Neutrophil (primary cell): ENCODE results near the gene SLC25A21.
"Not testable (repeated sequence)": the region's sequence is repeated elsewhere in the genome, so short reads cannot be mapped to it uniquely, and the experiment has no call there.

Experiments used
- H3K27ac ChIP-seq: fragments of 200-600 bp; sonication (generic); 2 replicates; pipeline ENCODE4 v1.5.1; 2016; ENCODE audit warnings: mild to moderate bottlenecking, moderate library complexity
- H3K27me3 ChIP-seq: fragments of 200-600 bp; sonication (generic); 2 replicates; pipeline ENCODE4 v1.6.0; 2016; ENCODE audit warnings: mild to moderate bottlenecking
- H3K36me3 ChIP-seq: fragments of 200-600 bp; sonication (generic); 2 replicates; pipeline ENCODE4 v1.5.1; 2017
- H3K4me1 ChIP-seq, 2 experiments: fragments of 200-600 bp in 1 of 2; sonication (generic) in 1 of 2; 1 replicate in 1 of 2; 2 replicates in 1 of 2; pipeline versions ENCODE4 v1.5.1 to v1.6.1; 2013 to 2016; ENCODE audit warnings: low read depth in 1 of 2, low read length in 1 of 2, mild to moderate bottlenecking in 1 of 2, moderate library complexity in 1 of 2; ENCODE audit not compliant: control insufficient read depth in 1 of 2, insufficient read depth in 1 of 2
- H3K4me3 ChIP-seq, 2 experiments: fragments of 200-600 bp in 1 of 2; sonication (generic) in 1 of 2; 1 replicate in 1 of 2; 2 replicates in 1 of 2; pipeline ENCODE4 v1.5.1; 2013 to 2016; ENCODE audit warnings: low read depth in 1 of 2, low read length in 1 of 2, mild to moderate bottlenecking in 1 of 2, moderate library complexity in 1 of 2
- H3K9me3 ChIP-seq: fragments of 200-600 bp; sonication (generic); 2 replicates; pipeline ENCODE4 v1.5.1; 2016
- TF ChIP-seq, protein P1 (sequence below): fragments of 200-600 bp; sonication (generic); IDR thresholded peaks from 2 replicates; pipeline ENCODE4 v1.5.1; 2016; ENCODE audit warnings: antibody characterized with exemption

Gene SLC25A21

GRCh38 chr14:37081218-37081617 lies 91.2 kb downstream of the SLC25A21 start:
- no peak overlapping the region for H3K27ac ChIP-seq

GRCh38 chr14:37078131-37078530 lies 94.3 kb downstream of the SLC25A21 start:
- TF ChIP-seq, protein P1, sequence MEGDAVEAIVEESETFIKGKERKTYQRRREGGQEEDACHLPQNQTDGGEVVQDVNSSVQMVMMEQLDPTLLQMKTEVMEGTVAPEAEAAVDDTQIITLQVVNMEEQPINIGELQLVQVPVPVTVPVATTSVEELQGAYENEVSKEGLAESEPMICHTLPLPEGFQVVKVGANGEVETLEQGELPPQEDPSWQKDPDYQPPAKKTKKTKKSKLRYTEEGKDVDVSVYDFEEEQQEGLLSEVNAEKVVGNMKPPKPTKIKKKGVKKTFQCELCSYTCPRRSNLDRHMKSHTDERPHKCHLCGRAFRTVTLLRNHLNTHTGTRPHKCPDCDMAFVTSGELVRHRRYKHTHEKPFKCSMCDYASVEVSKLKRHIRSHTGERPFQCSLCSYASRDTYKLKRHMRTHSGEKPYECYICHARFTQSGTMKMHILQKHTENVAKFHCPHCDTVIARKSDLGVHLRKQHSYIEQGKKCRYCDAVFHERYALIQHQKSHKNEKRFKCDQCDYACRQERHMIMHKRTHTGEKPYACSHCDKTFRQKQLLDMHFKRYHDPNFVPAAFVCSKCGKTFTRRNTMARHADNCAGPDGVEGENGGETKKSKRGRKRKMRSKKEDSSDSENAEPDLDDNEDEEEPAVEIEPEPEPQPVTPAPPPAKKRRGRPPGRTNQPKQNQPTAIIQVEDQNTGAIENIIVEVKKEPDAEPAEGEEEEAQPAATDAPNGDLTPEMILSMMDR, result no peak
- H3K36me3 ChIP-seq, result no peaks in the 10 kb centered on the region
- no peaks in the 10 kb centered on the region for H3K9me3 ChIP-seq
- H3K27ac ChIP-seq, result no peak overlapping the region
- no peaks in the 10 kb centered on the region for H3K27me3 ChIP-seq
- H3K4me3 ChIP-seq, result no peak overlapping the region
- H3K4me1 ChIP-seq, result no peaks in the 10 kb centered on the region

More at GRCh38 chr14:37081218-37081617, 91.2 kb downstream of the SLC25A21 start:
- no peaks in the 10 kb centered on the region for H3K36me3 ChIP-seq
- no peaks in the 10 kb centered on the region for H3K9me3 ChIP-seq
- no peaks in the 10 kb centered on the region for H3K27me3 ChIP-seq
- no peak overlapping the region for H3K4me3 ChIP-seq
- no peaks in the 10 kb centered on the region for H3K4me1 ChIP-seq
- TF ChIP-seq, protein P1, result no peak

DNA sequence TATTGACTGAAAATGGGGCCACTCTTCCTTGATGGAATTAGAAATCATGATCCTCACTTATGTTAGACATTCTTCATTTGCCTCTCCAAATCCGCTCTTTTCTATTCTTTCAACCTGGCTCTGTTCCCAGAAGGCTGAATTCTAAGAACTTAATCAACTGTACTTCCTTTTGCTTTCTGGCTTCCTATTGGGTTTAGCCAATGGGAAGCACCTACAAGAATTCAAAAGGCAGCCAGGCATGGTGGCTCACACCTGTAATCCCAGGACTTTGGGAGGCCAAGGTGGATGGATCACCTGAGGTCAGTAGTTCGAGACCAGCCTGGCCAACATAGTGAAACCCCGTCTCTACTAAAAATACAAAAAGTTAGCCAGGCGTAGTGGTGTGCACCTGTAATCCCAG lies 98.1 kb downstream of the SLC25A21 start:
- H3K9me3 ChIP-seq, H3K27me3 ChIP-seq, H3K4me1 ChIP-seq, H3K27ac ChIP-seq, H3K36me3 ChIP-seq, H3K4me3 ChIP-seq: not testable (repeated sequence)

DNA sequence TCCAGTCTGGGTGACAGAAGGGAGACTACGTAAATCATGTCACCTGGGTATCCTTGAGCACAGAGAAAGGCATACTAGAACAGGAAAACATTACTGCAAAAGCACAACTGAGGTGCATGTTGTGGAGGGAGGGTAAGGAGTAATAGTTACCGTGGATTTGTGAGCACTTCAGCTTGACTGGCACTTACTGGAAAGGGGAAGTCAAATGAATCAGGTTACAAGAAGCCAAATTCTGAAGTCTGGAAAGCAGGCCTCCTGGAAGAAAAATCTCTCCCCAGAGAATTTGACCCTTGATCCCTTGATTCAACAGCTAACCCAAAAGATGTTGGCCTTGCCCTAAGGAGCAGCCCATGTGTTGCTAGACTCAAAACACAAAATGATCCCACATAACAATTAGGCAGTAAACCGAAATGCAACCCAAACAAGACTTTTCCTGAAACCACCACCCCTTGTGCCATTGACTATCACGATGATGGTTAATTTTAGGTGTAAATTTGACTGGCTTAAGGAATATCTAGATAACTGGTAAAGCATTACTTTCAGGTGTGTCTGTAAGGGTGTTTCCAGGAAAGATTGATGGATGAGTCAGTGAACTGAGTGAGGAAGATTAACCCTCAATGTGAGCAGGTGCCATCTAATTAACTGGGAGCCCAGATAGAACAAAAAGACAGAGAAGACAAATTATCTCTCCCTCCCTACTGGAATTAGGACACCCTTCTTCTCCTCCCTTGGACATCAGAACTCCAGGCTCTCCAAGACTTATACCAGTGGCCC lies 108.8 kb downstream of the SLC25A21 start:
- TF ChIP-seq, protein P1, result no peak
- H3K4me1 ChIP-seq, result no peaks in the 10 kb centered on the region
- H3K9me3 ChIP-seq, result no peaks in the 10 kb centered on the region
- H3K27ac ChIP-seq, result no peak overlapping the region
- H3K36me3 ChIP-seq, result no peaks in the 10 kb centered on the region
- H3K4me3 ChIP-seq, result no peak overlapping the region
- H3K27me3 ChIP-seq, result no peaks in the 10 kb centered on the region

- TF ChIP-seq, protein P1, result no peak
- no peaks in the 10 kb centered on the region for H3K36me3 ChIP-seq
- no peaks in the 10 kb centered on the region for H3K27me3 ChIP-seq
- no peak overlapping the region for H3K27ac ChIP-seq
- H3K4me3 ChIP-seq, result no peak overlapping the region
- H3K4me1 ChIP-seq, result no peaks in the 10 kb centered on the region
- H3K9me3 ChIP-seq, result no peaks in the 10 kb centered on the region
These were observed 110.1 kb downstream of the SLC25A21 start for GRCh38 chr14:37062191-37062803.

DNA sequence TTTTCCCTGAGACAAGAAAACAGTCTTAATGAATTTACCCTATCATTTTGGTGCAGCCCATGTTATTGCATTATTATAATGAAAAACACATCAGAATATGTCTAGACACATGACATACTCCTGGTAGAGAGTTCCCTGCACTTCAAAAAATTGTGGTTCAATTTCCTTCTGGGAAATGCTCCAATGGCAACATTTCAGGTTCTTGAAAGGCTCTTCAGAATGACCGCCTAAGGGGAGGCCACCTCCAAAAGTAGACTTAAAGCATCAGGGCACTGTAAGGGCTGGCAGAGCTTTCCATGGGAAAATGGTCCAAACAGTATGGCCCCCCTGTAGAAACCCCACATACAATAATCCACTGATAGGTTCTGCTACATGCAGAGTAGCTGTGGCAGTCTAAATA lies 110.7 kb downstream of the SLC25A21 start:
- no peaks in the 10 kb centered on the region for H3K9me3 ChIP-seq
- H3K27me3 ChIP-seq, result no peaks in the 10 kb centered on the region
- TF ChIP-seq, protein P1, result no peak
- no peak overlapping the region for H3K27ac ChIP-seq
- H3K4me1 ChIP-seq, result no peaks in the 10 kb centered on the region
- H3K4me3 ChIP-seq, result no peak overlapping the region
- H3K36me3 ChIP-seq, result no peaks in the 10 kb centered on the region
